Stomach (tissue), 4 donors: ENCODE data around the gene HOXA6.
A peak's percentile ranks its signal among the peaks of the same experiment; 100 is the strongest.

ENCODE experiments used
- CTCF ChIP-seq, 7 experiments: fragments of 450-650 bp in 4 of 7; fragments of 200-600 bp in 3 of 7; sonication (generic) in 3 of 7; IDR thresholded peaks; one replicate each; pipeline ENCODE4 v1.5.1; 2016 to 2019; ENCODE audit warnings: antibody characterized with exemption in 7 of 7, control low read depth in 2 of 7, mild to moderate bottlenecking in 1 of 7
- EP300 ChIP-seq: sonication (generic); formaldehyde crosslinking; IDR thresholded peaks from one replicate; pipeline ENCODE4 v1.6.1; 2017; ENCODE audit warnings: antibody characterized with exemption
- POLR2A ChIP-seq, 4 donors: fragments of 450-650 bp; IDR thresholded peaks; one replicate each; pipeline ENCODE4 v1.6.1; 2016; ENCODE audit warnings: antibody characterized with exemption in 4 of 4, control low read depth in 2 of 4, mild to moderate bottlenecking in 1 of 4, moderate library complexity in 1 of 4
- POLR2AphosphoS5 ChIP-seq, 3 donors: sonication (generic); formaldehyde crosslinking; IDR thresholded peaks; one replicate each; pipeline ENCODE4 v1.6.1; 2016; ENCODE audit warnings: antibody characterized with exemption in 3 of 3

- no peak for TF ChIP-seq POLR2A (IDR thresholded peaks at IDR 0.05)
- no peak for TF ChIP-seq EP300
- no peak for TF ChIP-seq CTCF (IDR thresholded peaks at IDR 0.05)
- peak; percentile 29 to 49 (median 46) for TF ChIP-seq POLR2AphosphoS5 (IDR thresholded peaks at IDR 0.05)
Measured at GRCh38 chr7:27134392-27134791, 13.2 kb downstream of the HOXA6 start.
